Fibroblast of lung (primary cell): Measurements from ENCODE around the gene PLEKHG4B. TPM values are rescaled to one million over a fixed set of nuclear protein-coding genes. Genes with fewer than 3 reads are reported as not detected.
A peak's percentile ranks its signal among the peaks of the same experiment; 100 is the strongest.
"Not testable (repeated sequence)": the region's sequence is repeated elsewhere in the genome, so short reads cannot be mapped to it uniquely, and the experiment has no call there.

ENCODE experiments used
- DNase-seq, 2 donors: peaks; one replicate each; pipeline versions ENCODE4 v3.0.0 to v3.0.0-alpha.2; 2010; ENCODE audit warnings: low read depth in 2 of 2
- H2AFZ ChIP-seq: 2 replicates; pipeline ENCODE4 v1.5.1; 2012; ENCODE audit warnings: low read length, control low read depth, inconsistent platforms
- H3K27ac ChIP-seq: 2 replicates; pipeline ENCODE4 v1.5.1; 2011; ENCODE audit warnings: low read length, control low read depth; ENCODE audit not compliant: insufficient read depth
- H3K27me3 ChIP-seq: 2 replicates; pipeline ENCODE4 v1.5.1; 2011; ENCODE audit warnings: mild to moderate bottlenecking, low read length; ENCODE audit not compliant: control insufficient read depth, insufficient read depth
- H3K36me3 ChIP-seq: 2 replicates; pipeline ENCODE4 v1.5.1; 2011; ENCODE audit warnings: low read length; ENCODE audit not compliant: control insufficient read depth, insufficient read depth
- H3K4me1 ChIP-seq: 2 replicates; pipeline ENCODE4 v1.5.1; 2011; ENCODE audit warnings: low read length; ENCODE audit not compliant: control insufficient read depth, insufficient read depth; ENCODE audit errors: extremely low read depth
- H3K4me2 ChIP-seq: 2 replicates; pipeline ENCODE4 v1.5.1; 2011; ENCODE audit warnings: low read length, control low read depth; ENCODE audit not compliant: insufficient read depth; ENCODE audit errors: extremely low read depth
- H3K4me3 ChIP-seq, 4 experiments: fragments of 200-600 bp in 1 of 4; sonication (generic) in 1 of 4; replicated peaks in 1 of 4; 2 replicates each; pipeline ENCODE4 v1.5.1; 2011 to 2016; ENCODE audit warnings: low read length in 4 of 4, low read depth in 3 of 4, mild to moderate bottlenecking in 3 of 4, control low read depth in 2 of 4, inconsistent platforms in 1 of 4, mixed read lengths in 1 of 4; ENCODE audit not compliant: insufficient read depth in 1 of 4; ENCODE audit errors: control extremely low read depth in 1 of 4
- H3K79me2 ChIP-seq: 2 replicates; pipeline ENCODE4 v1.5.1; 2012; ENCODE audit warnings: mild to moderate bottlenecking, low read length, inconsistent platforms; ENCODE audit not compliant: control insufficient read depth, insufficient read depth
- H3K9ac ChIP-seq: 2 replicates; pipeline ENCODE4 v1.5.1; 2011; ENCODE audit warnings: mild to moderate bottlenecking, low read length, control low read depth; ENCODE audit not compliant: insufficient read depth
- H3K9me3 ChIP-seq: 2 replicates; pipeline ENCODE4 v1.5.1; 2012; ENCODE audit warnings: low read depth, low read length; ENCODE audit not compliant: control insufficient read depth, insufficient read depth
- H4K20me1 ChIP-seq: 2 replicates; pipeline ENCODE4 v1.5.1; 2011; ENCODE audit warnings: low read length; ENCODE audit not compliant: control insufficient read depth, insufficient read depth; ENCODE audit errors: extremely low read depth
- CTCF ChIP-seq, 2 donors: IDR thresholded peaks in 1 of 2; conservative IDR thresholded peaks in 1 of 2; 1 replicate in 1 of 2; 2 replicates in 1 of 2; pipeline ENCODE4 v1.5.1; 2011 to 2012; ENCODE audit warnings: low read length in 2 of 2, control low read depth in 1 of 2, inconsistent platforms in 1 of 2, low read depth in 1 of 2, mild to moderate bottlenecking in 1 of 2
- EZH2 ChIP-seq: IDR thresholded peaks from 2 replicates; pipeline ENCODE4 v1.5.1; 2012; ENCODE audit warnings: low read length, control low read depth, mild to moderate bottlenecking; ENCODE audit errors: missing control alignments
- polyA minus RNA-seq: library from RNA; depleted of rRNA, polyadenylated mRNA; stranded (reverse); fragments of >200 nt; gene quantifications from 2 replicates; pipeline ENCODE4 v1.2.3, GENCODE V29; 2011; ENCODE audit warnings: low replicate concordance
- polyA plus RNA-seq, 2 donors: library from polyadenylated mRNA; depleted of rRNA in 1 of 2; stranded (reverse) in 1 of 2; unstranded in 1 of 2; fragments of >200 nt; gene quantifications; 2 replicates each; pipeline ENCODE4 v1.2.1, GENCODE V29; 2011 to 2012; ENCODE audit warnings: missing spikeins in 1 of 2
- total RNA-seq: library from RNA; depleted of rRNA; stranded (reverse); fragments of >200 nt; gene quantifications from 2 replicates; pipeline ENCODE4 v1.2.1, GENCODE V29; 2014

The PLEKHG4B gene
- total RNA-seq: under 0.01 TPM in 1 of 2 replicates, not detected in the other
- polyA plus RNA-seq: 0.01 and 0.08 TPM in 2 replicates
- 0.01 and 0.06 TPM in 2 replicates for polyA plus RNA-seq (2012)
- polyA minus RNA-seq: 0.08 TPM in 1 of 2 replicates, not detected in the other

- Histone ChIP-seq H3K9ac (no peak within 1 kb of the TSS), H3K4me2 (no peak within 1 kb of the TSS), H3K9me3 (no peaks in the 10 kb centered on the region), H3K27ac (no peak within 1 kb of the TSS), H3K4me1 (no peaks in the 10 kb centered on the region), H4K20me1 (no peaks in the 10 kb centered on the region), H2AFZ (no peak within 1 kb of the TSS), H3K36me3 (no peaks in the 10 kb centered on the region), H3K79me2 (no peaks in the 10 kb centered on the region), H3K27me3 (peaks cover 36% of the 10 kb centered on the region), H3K4me3 (no peak within 1 kb of the TSS)
- DNase-seq: peak in 1 of 2 donors; percentile 47
- TF ChIP-seq CTCF (conservative IDR thresholded peaks at IDR 0.05 in 1 of 2, IDR thresholded peaks at IDR 0.05 in 1 of 2; ENCODE audit: low read depth in 1 of 2, low read length in 2 of 2) (no peak), EZH2 (no peak)
Measured at GRCh38 chr5:91556-92263, at the start of gene PLEKHG4B. Gene PLEKHG4B (plus strand): TSS chr5:92168. CDS start chr5:92232, 64 bp downstream.

- peak; percentile 6 for DNase-seq
- Histone ChIP-seq H3K79me2 (no peaks in the 10 kb centered on the region), H3K27me3 (peaks cover 6% of the 10 kb centered on the region), H2AFZ (no peak overlapping the region), H3K9me3 (no peaks in the 10 kb centered on the region), H3K27ac (no peak overlapping the region), H3K4me1 (no peaks in the 10 kb centered on the region), H3K4me3 (no peak overlapping the region), H4K20me1 (peaks cover 2% of the 10 kb centered on the region), H3K4me2 (no peak overlapping the region), H3K9ac (no peak overlapping the region), H3K36me3 (no peaks in the 10 kb centered on the region)
- TF ChIP-seq CTCF (conservative IDR thresholded peaks at IDR 0.05 in 1 of 2, IDR thresholded peaks at IDR 0.05 in 1 of 2; ENCODE audit: low read depth in 1 of 2, low read length in 2 of 2) (peak; percentile 19 to 31), EZH2 (no peak)
Measured at GRCh38 chr5:42250-42649, 49.7 kb upstream of the PLEKHG4B start.

GRCh38 chr5:48192-48591 is 43.8 kb upstream of the PLEKHG4B start:
- TF ChIP-seq EZH2: no peak
- H3K27me3 ChIP-seq: peaks cover 4% of the 10 kb centered on the region
- no peaks in the 10 kb centered on the region for H3K9me3 ChIP-seq
- H2AFZ ChIP-seq: no peak overlapping the region
- no peak overlapping the region for H3K4me2 ChIP-seq
- H3K4me1 ChIP-seq: no peaks in the 10 kb centered on the region
- H4K20me1 ChIP-seq: no peaks in the 10 kb centered on the region
- no peaks in the 10 kb centered on the region for H3K79me2 ChIP-seq
- no peak overlapping the region for H3K27ac ChIP-seq
- H3K9ac ChIP-seq: no peak overlapping the region
- no peak overlapping the region for H3K4me3 ChIP-seq
- DNase-seq: no peak
- H3K36me3 ChIP-seq: no peaks in the 10 kb centered on the region

GRCh38 chr5:49530-49929 is 42.4 kb upstream of the PLEKHG4B start:
- not testable (repeated sequence) for H3K9ac ChIP-seq, H3K4me3 ChIP-seq, DNase-seq, H3K36me3 ChIP-seq, H3K79me2 ChIP-seq, H3K27me3 ChIP-seq, H3K4me2 ChIP-seq, H3K9me3 ChIP-seq, H2AFZ ChIP-seq, H3K27ac ChIP-seq, H4K20me1 ChIP-seq, H3K4me1 ChIP-seq
